ENCODE results near the gene PTGDS.
A peak's percentile ranks its signal among the peaks of the same experiment; 100 is the strongest.

The PTGDS gene

DNA sequence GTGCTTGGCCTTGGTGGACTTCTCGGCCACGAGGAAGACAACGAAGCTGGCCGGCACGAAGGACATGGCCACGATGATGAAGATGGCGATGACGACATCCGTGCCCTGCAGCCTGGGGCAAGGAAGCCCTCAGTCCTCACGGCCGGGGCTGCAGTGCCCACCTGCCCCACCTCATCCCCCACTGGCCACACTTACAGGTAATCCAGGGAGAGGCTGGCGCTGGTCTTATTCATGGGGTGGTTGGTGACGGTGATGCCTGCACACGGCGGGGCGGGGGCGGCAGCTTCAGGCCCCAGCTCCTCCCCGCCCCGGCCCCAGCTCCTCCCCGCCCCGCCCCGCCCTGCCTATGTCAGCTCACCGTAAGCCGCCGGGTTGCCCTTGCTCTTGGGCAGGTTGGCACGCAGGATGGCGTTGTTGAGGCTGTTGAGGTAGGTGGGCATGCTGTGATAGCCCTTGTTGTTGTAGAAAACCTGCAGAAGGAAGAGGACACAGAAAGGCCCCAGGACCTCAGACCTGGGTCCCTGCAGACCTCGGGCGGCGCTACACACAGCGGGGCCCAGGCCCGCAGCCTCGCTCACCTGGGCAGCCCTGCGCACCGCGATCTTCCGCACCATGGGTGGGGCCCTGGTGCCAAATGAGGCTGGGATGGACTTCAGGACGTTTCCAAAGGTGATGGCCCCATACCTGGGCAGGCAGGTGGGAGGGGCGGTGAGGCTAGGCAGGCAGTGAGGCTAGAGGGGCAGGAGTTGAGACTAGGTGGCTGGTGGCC, 34.8 kb downstream of the PTGDS start:
- DNase-seq, result no peak

GRCh38 chr9:137012694-137013570, 35.6 kb downstream of the PTGDS start:
- DNase-seq, result no peak

DNA sequence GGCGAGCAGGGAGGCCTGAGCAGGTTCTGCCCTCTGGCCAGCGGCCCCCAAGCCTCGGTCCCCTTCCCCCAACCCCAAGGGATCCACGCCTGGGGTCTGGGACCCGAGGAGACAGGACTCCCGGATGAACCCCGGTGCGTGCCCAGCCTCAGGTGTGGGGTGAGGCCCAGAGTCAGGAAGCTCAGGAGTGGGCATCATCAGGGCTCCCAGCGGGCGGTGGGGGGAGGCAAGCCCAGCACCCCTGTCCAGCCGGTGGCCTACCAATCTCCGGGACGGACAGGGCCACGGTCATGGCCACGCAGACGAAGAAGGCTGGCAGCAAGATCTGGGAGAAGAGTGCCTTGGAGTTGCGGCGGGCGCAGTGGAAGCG, 36.3 kb downstream of the PTGDS start:
- no peak for DNase-seq

- no peak for DNase-seq
Observed at GRCh38 chr9:137014166-137014565, 36.9 kb downstream of the PTGDS start.

DNA sequence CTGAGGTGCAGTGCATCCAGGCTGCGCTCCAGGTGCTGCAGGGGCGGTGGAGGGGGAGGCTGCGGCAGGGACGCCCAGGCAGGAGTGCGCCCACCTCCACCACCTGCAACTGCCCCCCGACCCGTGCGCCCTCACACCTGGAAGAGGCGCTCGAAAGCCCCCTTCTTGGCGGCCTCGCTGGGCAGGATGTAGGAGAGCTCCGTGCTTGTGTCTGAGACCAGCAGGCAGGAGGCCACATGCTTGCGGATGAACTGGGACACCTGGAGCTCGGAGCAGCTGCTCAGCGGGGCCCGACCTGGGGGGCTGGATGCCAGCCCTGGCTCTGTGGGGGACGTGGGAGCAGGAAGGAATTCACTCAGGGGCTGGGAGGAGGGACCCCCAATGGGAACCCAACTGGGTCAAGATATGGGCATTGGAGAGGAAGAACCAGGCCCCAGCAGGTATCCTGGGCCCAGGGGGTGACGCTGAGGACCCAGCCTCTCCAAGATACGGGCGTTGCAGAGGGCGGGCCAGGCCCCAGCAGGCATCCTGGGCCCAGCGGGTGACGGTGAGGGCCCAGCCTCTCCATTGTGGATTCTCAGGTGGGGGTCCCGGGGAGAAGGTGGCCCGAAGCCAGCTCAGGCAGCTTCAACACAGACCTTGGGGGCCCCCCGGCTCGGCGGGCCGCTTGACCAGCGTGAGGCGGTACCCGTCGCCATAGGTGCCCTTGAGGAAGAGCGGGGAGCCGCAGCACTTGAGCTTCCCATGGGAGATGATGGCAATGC, 37.7 kb downstream of the PTGDS start:
- DNase-seq, result no peak

GRCh38 chr9:137015540-137015930, 38.2 kb downstream of the PTGDS start:
- DNase-seq, result no peak

GRCh38 chr9:137015976-137016375, 38.7 kb downstream of the PTGDS start:
- no peak for DNase-seq

DNA sequence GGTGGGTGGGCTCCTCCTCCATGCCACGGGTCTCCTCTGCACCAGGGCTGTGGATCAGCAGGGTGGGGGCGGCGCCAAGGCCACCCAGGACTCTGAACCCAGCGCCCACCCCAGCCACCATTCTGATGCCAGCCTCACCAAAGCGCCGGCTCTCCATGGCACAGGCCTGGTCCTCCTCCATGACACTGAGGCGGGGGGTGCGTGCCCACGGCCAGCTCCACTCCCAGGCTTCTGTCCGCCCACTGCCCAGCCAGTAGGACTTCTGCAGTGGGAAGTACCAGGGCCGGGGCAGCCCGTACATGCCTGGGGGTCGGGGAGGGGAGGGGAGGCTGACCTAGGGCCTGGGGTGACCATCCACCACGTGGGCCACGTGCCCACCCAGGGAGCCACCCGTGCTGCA, 39.1 kb downstream of the PTGDS start:
- DNase-seq, result no peak

- DNase-seq, result no peak
Observed at GRCh38 chr9:137017071-137017470, 39.8 kb downstream of the PTGDS start.

- DNase-seq, result no peak
Observed at GRCh38 chr9:137017791-137018497, 40.6 kb downstream of the PTGDS start.

DNA sequence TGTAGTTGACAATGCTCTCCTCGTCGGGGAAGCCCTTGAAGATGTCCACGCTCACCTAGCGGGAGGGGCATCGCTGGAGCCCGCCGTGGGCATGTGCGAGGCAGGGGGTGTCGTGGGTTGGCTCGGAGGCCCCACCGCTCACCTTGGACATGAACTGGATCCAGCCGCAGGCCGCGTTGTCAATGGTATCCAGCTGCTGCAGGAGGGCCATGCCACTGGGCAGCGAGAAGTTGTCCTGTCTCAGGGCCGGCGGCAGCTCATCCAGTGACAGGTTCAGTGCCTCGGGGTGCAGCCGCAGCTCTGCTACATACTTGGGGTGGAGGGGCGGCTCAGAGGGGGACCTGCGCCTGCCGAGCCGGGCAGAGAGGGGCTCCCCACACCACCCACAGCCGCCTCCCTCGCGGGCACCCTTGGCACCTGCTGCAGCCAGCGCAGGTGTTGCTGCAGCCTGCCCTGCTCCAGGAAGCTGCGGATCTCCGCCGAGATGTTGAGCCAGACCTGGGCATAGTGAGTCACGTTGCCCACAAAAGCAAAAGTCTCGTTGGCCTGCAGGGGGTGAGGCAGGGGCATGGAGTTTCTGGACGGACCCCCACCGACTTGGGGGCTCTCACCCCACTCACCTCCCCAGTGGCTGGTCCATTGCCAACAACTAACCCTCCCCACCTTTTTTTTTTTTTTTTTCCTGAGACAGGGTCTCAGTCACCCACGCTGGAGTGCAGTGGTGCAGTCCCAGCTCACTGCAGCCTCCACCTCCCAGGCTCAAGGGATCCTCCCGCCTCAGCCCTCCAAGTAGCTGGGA, 41.7 kb downstream of the PTGDS start:
- DNase-seq, result no peak

DNA sequence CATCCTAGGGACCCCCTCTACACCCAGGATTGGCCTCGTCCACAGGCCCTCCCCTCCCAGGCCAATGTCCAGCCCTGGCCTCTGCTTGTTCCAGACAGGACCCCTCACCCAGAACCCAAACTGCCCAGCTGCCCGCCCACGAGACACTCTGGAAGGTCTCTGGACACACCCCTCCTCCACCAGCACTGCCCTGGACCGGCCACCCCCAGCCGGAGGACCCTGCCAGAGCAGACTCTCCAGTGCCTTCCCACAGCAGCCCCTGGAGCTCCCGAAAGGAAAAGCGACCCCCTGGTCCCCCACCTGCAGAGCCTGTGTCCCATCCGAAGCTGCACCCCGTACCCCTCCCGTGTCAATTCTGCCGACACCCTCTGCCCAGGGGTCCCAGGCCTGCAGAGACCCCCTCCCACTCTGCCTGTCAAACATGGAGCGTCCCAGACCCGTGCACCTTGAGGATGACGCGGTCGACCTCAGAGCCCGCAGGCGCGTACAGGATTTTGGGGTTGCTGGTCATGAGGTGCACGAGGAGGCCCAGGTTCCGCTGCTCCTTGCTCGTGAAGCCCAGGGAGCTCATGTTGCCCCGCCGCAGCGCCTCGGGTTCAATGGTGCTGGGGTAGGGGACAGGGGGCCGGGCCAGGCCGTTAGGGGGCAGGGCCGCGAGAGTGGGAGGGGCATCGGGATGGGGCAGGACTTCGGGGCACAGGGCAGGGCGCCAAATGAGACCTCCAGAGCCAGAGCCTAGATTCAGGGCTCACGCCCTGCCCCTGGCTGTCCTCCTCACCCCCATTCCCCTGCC, 42.8 kb downstream of the PTGDS start:
- DNase-seq, result no peak

DNA sequence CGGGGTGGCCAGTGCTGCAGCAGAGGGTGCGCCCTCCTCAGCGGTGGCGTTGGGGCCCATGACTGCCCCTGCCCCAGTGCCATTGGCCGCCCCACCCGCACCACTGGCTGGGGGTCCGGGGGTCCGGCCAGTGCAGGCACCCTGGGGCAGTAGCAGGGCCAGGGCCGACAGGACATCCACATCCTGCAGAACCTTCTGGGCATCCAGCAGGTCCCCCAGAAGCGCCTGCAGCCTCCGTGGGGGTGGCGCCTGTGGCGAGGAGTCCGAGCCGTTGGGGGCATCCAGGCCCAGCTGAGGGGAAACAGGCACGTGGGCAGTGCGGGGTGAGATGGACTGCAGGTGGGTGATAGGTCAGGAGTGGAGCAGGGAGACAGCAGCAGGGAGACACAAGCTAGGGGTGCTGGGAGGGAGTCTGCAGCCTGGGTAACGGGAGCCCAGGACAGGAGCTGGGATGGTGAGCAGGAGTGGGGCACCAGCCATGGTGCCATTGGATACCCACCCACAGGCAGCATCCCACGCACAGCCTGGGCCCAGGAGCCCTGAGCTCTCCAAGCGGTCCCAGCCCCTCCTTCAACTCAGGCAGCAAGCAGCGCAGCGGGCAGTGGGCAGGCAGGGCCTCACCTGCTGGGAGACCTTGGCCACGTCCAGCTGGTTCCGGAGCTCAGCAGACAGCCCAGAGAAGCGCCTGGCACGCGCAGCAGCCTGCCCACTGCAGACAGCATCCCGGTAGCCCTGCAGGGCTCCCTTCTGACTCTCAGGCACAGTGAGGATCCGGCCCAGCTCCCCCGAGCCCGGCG, 43.7 kb downstream of the PTGDS start:
- no peak for DNase-seq

DNA sequence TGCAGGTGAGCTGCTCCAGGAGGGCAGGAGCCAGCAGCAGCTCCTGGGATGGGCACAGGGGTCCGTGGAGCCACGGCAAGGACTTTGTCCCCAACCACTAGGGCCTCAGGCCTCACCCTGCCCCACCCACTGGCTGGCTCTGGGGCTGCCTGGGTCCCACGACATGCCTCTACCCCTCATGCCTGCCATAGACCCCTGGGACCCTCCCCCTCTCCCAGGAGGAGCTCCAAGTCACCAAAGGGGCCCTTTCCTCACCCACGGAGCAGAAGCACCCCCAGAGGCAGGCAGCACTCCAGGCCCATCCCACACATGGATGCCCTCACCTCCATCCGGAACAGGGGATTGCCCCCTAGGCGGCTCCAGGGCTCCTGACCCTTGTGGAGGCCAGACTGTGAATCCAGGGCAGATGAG, 44.3 kb downstream of the PTGDS start:
- no peak for DNase-seq

- peak; percentile 76 for DNase-seq
Observed at GRCh38 chr9:137021979-137022661, 44.8 kb downstream of the PTGDS start.

DNA sequence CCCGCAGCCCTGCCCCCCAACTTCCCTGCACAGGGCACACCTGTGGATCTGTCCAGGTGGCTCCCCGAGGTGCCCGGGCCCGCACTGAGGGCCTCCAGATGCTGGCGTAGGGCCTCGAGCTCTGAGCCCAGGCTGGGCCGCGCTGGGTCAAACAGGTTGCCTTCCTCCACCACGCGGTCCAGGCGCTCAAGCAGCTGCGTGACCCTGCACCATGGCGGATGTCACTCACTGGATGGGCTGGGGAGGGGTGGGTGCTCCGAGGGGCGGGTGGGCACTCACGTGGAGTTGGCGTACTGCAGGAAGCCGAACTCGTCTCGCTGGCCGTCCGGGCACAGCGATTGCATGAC, 45.3 kb downstream of the PTGDS start:
- DNase-seq, result no peak

- no peak for DNase-seq
Observed at GRCh38 chr9:137023157-137023556, 45.9 kb downstream of the PTGDS start.

- no peak for DNase-seq
Observed at GRCh38 chr9:137023583-137023991, 46.3 kb downstream of the PTGDS start.

GRCh38 chr9:137025517-137025966, 48.2 kb downstream of the PTGDS start:
- no peak for DNase-seq

GRCh38 chr9:137026384-137026783, 49.1 kb downstream of the PTGDS start:
- DNase-seq, result no peak

All from activated CD4-positive, CD25-positive, alpha-beta regulatory T cell treated with anti-CD3 and anti-CD28 coated beads, Interleukin-2, amount 50 U/mL, for 72 hours (primary cell).